LNCAP (cell line): Measurements from ENCODE around the gene MIER1.

ENCODE experiments used
- TF ChIP-seq, protein P1 (sequence below): fragments of 450-650 bp; IDR thresholded peaks from 2 replicates; pipeline ENCODE4 v1.5.1; 2017; ENCODE audit warnings: mild to moderate bottlenecking

The MIER1 gene

DNA sequence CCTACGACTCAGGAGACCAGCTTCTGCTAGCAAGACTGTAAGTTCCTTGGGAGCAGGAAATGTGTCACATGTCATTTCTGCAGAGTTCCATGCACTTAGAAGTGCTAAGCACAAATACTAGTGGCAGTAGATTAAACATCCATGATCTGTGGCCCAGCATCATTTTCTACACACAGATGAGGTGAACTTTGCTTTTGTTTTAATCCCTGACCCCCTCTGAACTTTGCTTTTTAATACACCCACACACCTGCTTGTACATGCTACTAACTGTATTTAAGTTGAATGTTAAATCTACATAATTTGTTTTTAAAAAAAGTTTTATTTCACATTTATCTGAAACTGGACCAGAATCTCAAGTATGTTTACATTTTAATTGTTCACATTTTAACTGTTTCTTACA, 104.7 kb downstream of the MIER1 start:
- TF ChIP-seq, protein P1, sequence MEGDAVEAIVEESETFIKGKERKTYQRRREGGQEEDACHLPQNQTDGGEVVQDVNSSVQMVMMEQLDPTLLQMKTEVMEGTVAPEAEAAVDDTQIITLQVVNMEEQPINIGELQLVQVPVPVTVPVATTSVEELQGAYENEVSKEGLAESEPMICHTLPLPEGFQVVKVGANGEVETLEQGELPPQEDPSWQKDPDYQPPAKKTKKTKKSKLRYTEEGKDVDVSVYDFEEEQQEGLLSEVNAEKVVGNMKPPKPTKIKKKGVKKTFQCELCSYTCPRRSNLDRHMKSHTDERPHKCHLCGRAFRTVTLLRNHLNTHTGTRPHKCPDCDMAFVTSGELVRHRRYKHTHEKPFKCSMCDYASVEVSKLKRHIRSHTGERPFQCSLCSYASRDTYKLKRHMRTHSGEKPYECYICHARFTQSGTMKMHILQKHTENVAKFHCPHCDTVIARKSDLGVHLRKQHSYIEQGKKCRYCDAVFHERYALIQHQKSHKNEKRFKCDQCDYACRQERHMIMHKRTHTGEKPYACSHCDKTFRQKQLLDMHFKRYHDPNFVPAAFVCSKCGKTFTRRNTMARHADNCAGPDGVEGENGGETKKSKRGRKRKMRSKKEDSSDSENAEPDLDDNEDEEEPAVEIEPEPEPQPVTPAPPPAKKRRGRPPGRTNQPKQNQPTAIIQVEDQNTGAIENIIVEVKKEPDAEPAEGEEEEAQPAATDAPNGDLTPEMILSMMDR = no peak

DNA sequence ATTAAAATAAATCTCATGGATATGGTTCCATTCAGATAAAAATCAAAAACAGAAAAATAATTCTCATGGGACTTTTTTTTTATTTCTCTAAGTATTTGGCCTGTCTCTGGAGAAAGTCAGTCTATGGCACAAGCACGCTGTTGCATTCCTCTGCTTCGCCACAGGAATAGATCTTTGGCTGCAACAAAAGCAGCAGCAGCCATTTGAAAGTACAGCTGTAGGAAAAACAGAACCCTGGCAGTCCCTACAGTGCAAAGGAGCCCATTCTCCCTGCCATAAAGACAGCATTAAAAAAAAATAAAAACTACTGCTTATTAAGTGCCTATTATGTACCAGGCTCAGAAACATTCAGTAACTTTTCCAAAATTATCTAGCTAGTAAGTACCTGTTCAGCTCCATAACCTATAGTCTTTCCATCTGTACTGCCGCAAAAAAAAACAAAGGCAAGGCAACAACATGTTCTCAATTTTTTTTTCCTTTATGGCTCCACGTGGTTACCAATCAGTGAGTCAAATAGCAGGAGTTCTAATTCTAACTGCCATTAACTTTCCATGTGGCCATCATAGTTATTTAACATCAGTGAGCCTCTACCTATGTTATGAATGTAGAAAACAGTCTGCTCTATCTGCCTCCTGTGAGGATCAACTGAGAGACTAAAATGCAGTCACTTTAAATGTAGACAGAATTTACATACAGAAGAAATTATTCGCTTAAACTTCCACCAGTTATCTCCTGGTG, 106.5 kb downstream of the MIER1 start:
- TF ChIP-seq, protein P1 = no peak

- TF ChIP-seq, protein P1 = no peak
Observed at GRCh38 chr1:67031859-67032247, 107.1 kb downstream of the MIER1 start.
